ENCODE measurements around the gene SPATA13.

The SPATA13 gene

DNA sequence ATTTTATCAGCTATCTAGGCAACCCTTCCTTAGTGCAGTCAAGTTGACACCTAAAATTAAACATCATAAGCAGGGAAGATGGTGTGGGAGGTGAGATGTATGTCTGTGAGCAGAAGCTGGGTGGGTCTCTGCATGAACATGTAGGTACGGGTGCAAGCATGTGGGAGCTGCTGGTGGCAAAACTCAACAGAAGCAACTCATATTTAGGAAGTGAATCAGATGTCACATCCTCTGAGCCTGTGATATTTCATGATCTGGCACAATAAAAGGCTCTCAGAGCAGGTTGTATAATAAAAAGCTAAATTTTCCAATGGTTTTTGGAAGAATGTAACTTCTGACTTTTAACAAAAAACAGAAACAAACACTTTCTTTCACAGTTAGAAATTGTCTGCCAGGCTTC, 193.2 kb downstream of the SPATA13 start:
- Mint-ChIP-seq H3K36me3 (ENCODE audit: low read depth) (no peaks in the 10 kb centered on the region), H3K9me3 (peaks cover 2% of the 10 kb centered on the region), H3K4me1 (no peaks in the 10 kb centered on the region), H3K27me3 (ENCODE audit: low read depth) (no peaks in the 10 kb centered on the region), H3K27ac (no peak overlapping the region), H3K4me3 (no peak overlapping the region)
- TF ChIP-seq, protein P1, sequence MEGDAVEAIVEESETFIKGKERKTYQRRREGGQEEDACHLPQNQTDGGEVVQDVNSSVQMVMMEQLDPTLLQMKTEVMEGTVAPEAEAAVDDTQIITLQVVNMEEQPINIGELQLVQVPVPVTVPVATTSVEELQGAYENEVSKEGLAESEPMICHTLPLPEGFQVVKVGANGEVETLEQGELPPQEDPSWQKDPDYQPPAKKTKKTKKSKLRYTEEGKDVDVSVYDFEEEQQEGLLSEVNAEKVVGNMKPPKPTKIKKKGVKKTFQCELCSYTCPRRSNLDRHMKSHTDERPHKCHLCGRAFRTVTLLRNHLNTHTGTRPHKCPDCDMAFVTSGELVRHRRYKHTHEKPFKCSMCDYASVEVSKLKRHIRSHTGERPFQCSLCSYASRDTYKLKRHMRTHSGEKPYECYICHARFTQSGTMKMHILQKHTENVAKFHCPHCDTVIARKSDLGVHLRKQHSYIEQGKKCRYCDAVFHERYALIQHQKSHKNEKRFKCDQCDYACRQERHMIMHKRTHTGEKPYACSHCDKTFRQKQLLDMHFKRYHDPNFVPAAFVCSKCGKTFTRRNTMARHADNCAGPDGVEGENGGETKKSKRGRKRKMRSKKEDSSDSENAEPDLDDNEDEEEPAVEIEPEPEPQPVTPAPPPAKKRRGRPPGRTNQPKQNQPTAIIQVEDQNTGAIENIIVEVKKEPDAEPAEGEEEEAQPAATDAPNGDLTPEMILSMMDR (IDR thresholded peaks at IDR 0.05; ENCODE audit: unreplicated experiment in 3 of 3) = no peak

DNA sequence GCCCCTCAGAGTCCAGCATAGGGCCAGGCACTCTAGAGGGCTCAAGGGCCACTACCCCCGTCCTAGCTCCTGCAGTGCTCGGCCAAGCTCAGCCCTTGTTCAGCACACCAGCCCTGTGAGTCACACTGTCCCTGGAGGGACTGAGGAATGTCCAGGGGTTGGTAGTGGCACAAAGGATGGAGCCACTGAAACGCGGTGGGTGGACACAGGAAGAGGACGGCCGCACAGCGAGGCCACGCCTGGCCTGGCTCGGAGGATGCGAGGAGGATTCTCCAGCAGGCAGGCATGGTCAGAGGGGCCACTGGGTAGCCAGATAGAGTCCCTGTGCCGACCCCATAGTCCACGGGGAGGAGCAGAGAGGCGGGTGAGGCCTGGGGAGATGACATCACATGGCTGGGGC, 194.6 kb downstream of the SPATA13 start:
- H3K9me3 Mint-ChIP-seq = no peaks in the 10 kb centered on the region
- H3K27ac Mint-ChIP-seq = no peak overlapping the region
- TF ChIP-seq, protein P1 (IDR thresholded peaks at IDR 0.05; ENCODE audit: unreplicated experiment in 3 of 3) = no peak
- H3K4me3 Mint-ChIP-seq = no peak overlapping the region
- no peaks in the 10 kb centered on the region for H3K4me1 Mint-ChIP-seq
- H3K36me3 Mint-ChIP-seq (ENCODE audit: low read depth) = no peaks in the 10 kb centered on the region
- H3K27me3 Mint-ChIP-seq (ENCODE audit: low read depth) = no peaks in the 10 kb centered on the region

DNA sequence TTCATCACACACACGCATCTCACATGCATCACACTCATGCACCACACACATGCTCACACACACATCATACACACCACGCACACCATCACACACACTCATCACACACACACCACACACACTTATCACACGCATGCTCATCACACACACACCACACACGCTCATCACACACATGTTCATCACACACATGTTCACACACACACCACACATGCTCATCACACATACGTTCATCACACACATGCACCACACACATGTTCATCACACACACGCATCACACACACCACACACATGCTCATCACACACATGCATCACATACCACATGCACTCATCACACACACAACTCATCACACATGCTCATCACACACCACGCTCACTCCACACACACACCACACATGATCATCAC, 195.8 kb downstream of the SPATA13 start:
- TF ChIP-seq, protein P1 (IDR thresholded peaks at IDR 0.05; ENCODE audit: unreplicated experiment in 3 of 3) = no peak
- H3K4me3 Mint-ChIP-seq = no peak overlapping the region
- H3K9me3 Mint-ChIP-seq = no peaks in the 10 kb centered on the region
- no peaks in the 10 kb centered on the region for H3K36me3 Mint-ChIP-seq (ENCODE audit: low read depth)
- H3K4me1 Mint-ChIP-seq = no peaks in the 10 kb centered on the region
- no peaks in the 10 kb centered on the region for H3K27me3 Mint-ChIP-seq (ENCODE audit: low read depth)
- H3K27ac Mint-ChIP-seq = no peak overlapping the region
